IPS-11a (cell line): ENCODE results near the gene KDR.

Source experiments
- H3K4me3 ChIP-seq: one replicate; pipeline ENCODE4 v1.5.1; 2013; ENCODE audit warnings: low read depth, low read length, control low read depth

KDR gene

DNA sequence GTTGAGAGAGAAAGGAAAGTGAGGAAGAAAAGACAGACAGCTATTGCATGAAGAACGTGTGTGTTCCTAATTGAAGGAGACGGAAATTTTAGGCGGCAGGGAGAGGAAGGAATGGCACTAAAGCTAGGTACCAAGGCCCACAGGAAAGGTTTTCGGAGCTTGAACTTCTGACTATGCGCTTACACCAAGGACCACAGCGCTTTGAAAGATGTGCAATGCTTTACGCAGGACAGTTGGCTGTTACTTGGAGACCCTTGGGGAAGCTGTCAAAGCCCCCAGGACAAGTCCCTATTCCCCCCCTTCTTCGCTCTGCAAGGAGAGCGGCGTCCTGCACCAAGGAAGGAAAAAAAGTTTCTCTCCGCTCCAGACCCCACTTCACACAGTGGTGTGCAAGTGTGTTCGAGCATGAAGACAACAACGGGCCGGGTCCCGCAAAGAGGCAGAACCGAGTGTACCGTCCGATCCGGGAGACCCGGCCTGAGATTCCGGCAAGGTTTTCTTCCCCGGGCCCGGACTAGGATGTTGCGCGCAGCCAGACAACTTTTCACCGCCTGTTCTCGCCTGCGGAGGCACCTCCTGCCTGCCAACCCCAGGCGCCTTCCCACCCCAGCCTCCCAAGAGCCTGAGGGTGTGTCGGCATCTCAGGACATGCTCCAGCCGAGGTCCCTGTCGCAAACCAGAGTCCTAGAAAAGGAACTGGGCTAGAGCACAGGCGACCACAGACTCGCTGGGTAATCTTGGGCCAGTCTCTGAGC, 896 bp downstream of the KDR start:
- H3K4me3 ChIP-seq, result peak overlapping the region; percentile 77

DNA sequence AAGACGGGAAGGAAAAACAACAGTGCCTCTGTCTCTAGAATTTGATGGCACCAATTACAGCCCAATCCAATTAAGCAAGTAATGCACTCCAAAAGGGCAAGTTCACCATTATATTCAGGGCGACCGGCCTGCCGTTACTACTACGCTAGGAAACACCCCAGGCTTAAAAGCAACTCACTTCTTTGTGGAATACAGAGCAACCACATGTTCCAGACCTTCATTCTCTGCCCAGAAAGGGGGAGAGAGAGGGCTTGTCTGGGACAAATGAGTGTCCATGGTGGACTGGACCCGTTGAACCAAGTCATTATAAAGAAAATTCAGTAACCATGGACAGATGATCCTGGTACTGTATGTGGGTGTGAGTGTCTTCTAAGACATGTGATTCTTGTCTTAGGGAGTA, 1.6 kb downstream of the KDR start:
- peak overlapping the region; percentile 77 for H3K4me3 ChIP-seq

DNA sequence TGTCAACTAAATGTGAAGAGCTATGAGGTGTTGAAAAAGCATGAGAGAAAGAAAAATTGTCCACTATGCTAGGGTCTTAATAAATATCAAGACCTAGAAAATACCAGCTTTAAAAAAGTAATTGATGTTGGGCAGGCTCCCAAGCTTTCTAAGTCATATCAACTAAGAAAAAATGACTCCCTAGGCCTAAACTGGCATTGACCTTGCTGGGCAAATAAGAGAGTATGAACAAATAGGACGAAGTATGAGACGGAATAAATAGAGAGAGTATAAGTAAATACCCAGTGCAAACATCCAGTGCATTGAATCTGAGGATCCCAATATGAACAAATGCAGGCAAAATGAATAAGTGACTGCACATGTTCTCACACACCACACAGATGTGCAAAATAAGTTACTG, 3.2 kb downstream of the KDR start:
- no peak overlapping the region for H3K4me3 ChIP-seq

DNA sequence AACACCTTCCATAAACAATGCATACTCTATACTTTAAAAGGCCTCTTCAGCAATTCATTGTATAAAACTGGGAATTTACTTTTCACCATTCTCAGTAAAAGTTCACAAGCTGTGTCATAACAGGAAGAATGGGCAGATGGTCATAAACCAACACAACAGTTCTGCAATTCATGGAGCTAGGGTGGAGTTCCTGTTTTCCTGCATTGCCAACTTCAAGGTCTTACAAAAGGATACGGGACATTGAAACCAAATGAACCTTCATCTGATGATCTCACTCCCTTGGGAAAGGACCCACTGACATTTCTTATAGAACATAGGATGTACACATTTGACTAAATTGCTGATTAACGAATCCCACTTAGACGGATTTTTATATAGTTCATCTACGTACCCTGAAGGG, 4.1 kb downstream of the KDR start:
- H3K4me3 ChIP-seq, result no peak overlapping the region

DNA sequence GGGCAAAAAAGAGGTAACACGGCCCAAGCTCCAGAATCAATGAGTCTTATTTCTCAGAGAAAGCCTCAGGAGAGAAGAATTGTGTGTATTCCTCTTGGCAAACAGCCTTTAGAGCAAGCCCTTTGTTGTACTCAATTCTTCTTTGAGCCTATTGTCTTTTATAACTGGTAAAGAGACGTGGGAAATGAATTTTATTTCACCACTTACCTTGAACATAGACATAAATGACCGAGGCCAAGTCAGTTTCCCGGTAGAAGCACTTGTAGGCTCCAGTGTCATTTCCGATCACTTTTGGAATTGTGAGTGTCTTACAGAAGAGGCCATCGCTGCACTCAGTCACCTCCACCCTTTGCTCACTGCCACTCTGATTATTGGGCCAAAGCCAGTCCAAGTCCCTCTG, 7.0 kb downstream of the KDR start:
- H3K4me3 ChIP-seq, result no peak overlapping the region

DNA sequence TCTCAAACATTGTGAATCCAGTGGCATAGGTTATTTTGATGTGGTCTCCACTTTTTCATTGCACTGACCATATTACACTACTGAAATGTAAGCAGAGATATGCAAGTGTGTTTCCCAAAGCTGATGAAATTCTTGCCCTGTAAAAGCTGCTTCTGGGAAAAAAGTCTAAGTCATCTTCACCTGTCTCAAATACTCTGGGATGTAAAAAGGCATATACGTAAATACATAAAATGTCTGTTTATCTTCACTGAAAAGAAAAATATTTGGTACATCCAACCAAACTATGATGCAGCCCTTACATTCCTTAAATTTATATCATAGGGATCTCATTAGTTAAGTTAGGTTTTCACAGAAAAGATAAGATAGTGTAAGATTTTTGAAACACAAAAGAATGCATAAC, 7.9 kb downstream of the KDR start:
- H3K4me3 ChIP-seq, result no peak overlapping the region

DNA sequence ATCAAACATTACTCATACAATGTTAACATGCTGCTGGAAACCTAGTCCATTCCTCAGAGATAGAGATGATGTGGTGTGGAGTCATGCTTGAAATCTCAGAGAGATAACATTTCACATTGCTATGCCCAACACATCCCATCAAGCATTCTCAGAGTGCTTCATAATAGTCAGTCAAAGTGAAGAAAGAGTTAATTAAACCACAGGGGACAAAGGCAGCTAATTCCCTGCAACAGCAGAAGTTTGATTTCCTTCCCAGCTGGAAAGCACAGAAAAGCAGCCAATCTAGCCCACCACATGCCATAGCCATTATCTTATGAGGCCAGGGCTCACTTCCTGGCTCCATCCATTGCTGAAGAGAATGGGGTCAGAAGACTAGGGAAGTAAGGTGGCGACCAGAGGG, 8.9 kb downstream of the KDR start:
- no peak overlapping the region for H3K4me3 ChIP-seq

DNA sequence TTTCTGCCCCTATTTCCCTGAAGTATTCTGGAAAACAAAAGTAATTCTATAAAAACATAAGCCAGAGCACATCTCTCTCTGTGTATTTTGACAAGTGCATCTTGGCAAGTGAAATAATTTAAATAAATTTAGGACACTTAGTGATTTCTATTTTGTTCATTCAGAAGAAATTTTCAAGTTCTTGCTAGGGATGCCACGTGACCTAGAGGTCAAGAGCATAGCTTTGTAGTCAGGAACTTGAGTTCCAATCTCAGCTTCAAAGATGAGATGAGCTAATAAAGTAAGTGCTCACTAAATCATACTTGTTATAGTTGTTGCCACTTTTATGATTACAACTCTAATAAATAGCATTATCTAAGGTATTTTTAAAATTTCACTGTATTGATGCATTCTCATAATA, 13.8 kb downstream of the KDR start:
- H3K4me3 ChIP-seq, result no peak overlapping the region

DNA sequence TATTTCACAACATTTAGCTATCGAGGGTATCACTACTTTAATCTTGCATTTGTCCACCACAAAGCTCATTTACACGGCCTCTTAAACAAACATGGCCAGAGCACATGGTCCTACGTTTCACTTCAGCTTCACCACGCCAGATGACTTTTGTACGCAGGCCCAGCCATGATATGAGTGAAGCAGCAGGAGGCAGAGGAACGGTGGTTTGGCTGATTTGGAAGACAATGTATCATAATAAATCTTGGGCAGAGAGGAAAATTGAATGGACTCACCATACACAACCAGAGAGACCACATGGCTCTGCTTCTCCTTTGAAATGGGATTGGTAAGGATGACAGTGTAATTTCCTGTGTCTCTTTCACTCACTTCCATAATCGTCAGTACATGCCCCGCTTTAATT, 15.3 kb downstream of the KDR start:
- no peak overlapping the region for H3K4me3 ChIP-seq

DNA sequence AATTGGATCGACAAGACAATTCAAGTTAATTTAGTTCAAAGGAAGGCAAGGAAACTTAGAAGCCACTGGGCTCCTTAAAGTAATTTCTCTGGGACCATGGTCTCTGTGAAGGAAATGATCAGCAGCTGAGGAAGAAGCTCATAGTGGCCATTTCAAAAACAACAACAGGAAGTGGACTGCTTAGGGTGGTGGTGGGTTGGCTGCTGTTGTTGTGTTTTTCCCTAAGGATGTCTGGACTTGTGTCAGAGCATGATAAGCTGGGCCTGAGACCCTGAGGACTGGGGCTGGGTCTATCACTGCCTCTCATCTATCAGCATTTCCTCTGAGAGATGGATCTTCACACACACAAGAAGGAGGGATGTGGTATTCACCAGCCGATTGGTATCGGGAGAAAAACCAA, 18.3 kb downstream of the KDR start:
- no peak overlapping the region for H3K4me3 ChIP-seq

DNA sequence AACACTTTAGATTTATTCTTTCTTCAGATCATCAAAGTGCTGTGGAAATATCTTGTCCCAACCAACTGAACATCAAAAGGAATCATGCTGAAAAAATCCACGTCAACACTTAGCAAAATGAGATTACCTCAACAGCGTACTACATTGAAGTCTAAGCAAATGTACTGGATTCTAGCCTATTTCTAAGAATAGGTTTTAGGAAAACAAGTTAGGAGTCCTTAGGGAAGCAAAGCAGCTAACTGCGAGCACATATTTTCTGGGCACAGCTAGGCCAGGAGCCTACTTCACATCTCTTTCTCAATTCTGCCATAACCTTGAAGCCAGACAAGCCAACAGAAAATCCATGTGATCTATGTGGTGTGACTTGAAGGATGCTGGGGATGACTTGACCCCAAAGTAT, 22.2 kb downstream of the KDR start:
- H3K4me3 ChIP-seq, result no peak overlapping the region

DNA sequence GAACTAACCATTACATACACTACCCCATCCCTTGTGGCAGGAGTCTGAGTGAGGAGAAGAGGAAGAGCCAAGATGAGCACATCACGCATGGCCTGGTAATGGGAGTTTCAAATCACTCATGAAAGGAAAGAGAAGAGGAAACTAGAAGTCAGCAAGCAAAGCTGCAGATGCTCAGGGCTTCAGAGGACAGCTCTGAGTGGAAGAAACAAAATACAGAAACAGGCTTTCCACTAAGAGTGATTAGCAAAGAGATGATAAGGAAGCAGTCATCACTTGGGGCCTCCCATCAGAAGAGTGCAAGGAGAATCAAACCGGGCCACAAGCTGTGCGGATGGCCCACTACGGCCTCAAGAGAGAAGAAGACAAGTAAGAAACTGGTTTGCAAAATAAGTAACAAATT, 25.6 kb downstream of the KDR start:
- no peak overlapping the region for H3K4me3 ChIP-seq

DNA sequence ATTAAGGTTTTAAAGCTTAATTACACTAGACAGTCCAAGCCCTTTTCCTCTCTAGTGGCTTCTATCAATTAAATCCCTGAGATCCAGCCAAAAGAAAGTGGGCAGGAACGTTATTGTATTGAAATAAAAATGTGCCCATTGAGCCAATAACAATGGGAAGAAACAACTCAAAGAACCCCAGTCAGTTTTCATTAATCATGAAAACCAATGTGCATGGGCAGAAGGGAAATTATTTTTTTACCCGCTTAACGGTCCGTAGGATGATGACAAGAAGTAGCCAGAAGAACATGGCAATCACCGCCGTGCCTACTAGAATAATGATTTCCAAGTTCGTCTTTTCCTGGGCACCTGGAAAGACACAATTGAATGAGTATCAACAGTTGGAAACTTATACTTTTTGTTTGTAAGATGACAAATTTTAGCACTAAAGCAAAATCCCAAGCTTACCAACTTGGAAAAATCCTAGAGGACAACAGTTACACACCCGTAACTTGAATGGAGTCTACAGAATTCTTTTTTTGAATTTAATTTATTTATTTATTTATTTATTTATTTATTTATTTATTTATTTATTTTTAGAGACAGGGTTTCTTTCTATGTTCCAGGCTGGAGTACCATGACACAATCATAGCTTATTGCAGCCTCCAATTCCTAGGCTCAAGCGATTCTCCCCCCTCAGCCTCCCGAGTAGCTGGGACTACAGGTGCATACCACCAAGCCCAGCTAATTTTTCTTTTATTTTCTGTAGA, 26.8 kb downstream of the KDR start:
- no peak overlapping the region for H3K4me3 ChIP-seq

DNA sequence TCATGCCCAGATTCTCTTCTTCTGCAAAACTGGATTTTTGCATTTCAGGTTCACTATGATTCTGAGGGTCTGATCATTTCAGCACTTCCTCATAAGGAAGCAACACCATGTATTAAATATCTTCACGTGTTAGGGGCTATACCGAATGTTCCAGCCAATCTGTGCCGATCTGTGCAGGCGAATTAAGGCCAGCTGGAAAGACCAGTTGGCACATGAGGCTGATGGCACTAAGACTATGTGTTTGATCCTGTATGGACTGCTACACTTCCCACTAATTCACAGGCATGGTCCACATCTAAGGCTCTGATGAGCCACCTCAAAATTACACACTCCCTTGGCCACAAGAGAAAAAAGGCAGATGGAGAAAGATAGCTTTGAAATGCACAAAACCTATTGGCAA, 28.8 kb downstream of the KDR start:
- H3K4me3 ChIP-seq, result no peak overlapping the region

DNA sequence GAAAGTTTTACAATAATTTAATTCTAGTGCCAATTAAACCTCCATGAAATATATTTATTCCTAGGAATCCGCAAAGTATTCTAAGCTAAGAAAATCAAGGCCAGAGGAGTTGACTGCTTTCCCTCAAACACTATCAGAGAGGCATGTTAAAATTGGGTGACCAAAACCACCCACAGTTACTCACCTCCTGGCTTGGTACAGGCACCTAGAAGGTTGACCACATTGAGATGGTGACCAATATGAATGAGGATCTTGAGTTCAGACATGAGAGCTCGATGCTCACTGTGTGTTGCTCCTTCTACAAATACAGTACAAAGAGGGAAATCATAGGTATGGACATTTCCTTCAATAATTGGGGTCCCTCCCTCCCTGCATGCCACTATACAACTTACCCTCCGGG, 29.4 kb downstream of the KDR start:
- no peak overlapping the region for H3K4me3 ChIP-seq

DNA sequence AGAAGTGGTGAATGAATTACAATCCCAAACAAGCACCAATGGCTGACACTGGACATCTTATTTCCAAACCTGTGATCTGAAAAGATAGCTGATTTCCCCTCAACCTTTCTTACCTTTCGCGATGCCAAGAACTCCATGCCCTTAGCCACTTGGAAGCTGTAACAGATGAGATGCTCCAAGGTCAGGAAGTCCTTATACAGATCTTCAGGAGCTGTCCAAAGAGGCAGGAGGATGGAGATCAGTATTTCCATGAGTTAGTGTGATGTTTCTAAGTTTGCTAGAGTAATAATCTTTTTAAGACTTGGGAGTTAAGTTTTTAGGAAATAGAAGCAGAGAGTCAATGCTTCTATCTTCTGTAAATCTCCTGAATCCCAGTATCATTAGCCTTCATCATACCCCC, 32.9 kb downstream of the KDR start:
- no peak overlapping the region for H3K4me3 ChIP-seq

DNA sequence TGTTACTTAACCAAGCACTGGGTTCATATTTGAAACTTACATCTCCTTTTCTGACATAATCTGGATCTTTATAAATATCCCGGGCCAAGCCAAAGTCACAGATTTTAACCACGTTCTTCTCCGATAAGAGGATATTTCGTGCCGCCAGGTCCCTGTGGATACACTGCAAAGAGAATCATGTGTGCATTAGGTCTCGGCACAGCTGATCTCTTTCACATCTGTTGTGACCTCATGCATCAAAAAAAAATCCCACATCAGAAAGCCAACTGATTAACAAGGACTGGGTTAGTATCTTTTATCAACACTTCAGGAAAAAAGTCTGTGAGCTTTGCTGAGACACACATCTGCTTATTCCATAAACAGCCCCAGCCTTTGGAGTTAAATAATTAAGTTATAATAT, 35.5 kb downstream of the KDR start:
- no peak overlapping the region for H3K4me3 ChIP-seq

DNA sequence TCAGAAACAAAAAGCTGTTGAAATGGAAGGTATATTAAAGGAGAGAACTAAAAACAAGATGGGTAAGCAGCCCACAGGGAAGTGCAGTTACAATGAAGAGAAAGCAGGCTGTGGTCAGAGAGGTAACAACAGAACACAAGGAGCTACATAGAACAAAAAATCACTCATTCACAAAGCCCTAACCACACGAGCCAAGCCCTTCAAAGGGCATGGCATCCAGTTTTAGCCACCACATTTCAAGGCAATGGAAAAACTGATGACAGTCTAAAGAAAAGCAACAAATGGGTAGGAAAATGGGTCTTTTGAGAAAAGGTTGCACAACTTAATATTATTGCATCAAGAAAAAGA, 37.5 kb downstream of the KDR start:
- no peak overlapping the region for H3K4me3 ChIP-seq

DNA sequence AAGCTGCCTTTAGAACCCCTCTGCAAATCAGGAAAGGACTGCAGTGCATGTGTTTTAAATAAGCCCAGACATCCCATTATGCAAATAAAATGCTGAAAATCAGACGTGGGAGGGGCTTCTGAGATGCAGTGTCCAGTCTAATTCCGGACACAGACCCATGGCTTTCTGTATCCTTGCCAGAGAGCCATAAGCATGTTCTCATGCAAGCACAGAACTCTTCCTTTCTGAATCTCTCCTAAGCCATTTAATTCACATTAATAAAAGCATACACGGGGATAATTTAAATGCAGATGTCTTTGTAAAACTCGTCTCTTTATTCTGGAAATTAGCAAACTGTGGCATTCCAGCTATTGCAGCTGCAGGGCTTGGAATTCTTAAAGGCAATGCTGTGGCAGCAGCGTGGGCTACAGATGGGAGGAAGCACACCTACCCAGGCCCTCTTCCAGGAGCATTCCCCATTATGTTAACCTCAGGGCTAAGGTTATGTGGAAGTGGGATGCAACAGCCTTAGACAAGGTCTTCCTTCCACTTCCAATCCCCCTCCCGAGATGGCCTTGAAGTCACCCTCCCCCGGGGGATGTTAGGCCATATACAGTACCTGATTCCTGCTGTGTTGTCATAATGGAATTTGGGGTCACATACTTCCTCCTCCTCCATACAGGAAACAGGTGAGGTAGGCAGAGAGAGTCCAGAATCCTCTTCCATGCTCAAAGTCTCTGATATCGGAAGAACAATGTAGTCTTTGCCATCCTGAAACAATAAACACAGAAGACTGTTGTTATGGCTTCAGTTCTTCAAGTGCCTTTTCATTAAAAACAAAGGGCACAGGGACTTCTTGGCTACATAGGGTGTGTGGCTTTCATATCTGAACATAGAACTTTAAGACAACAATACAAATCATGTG, 38.1 kb downstream of the KDR start:
- no peak overlapping the region for H3K4me3 ChIP-seq

DNA sequence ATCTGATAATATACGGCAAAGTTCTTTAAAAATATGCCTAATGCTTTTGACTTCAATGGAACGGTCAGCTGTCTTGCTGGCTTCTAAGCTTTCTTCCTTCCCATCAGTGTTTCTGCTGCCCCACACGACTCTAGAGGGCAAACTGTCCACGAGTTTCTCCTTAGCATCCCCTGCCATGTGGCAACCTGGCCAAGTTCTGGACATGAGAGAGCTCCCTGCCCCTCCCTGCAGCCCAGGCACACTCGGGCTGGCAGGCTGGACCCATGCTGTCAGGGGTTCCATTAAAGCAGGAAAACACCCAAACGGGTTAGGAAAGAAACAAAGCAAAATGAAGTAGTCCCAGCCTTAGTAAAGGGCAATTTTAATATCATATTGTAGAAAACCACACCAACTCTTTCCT, 38.8 kb downstream of the KDR start:
- H3K4me3 ChIP-seq, result no peak overlapping the region

DNA sequence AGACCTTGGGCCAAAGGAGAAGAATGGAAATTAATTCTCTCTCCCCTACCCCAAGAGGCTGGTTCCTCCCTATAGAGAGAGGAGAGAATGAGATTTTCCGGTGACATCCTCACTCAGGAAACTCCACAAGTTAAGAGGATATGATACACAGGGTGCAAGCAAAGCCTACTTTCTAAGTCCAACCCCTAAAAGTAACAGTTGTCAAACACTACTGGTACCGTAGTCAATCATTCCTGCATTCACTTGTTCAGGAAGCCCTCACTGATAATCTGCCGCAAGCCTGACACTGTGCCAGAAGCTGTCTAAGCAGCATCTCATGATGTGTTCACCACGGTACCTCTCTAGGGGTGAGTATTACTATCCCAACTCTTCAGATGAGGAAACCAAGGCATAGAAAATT, 41.7 kb downstream of the KDR start:
- H3K4me3 ChIP-seq, result no peak overlapping the region

DNA sequence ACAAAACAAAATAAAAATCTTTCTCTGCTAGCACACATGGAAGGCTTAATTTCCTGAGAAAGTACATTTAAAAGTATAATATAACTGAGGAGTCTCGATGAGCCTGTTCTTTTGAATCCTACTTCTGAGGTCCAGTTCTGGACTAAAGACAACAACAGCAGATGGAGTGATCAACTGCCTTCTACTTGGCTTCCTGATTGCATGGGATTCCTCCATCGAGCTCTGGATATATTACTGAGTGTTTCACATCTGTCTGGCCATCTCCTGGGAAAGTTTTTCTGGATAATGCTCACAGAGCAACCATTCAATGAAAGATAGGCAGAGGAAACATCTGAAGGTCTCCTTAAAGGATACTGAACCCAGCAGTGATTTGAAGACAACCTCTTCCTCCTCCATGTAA, 42.6 kb downstream of the KDR start:
- no peak overlapping the region for H3K4me3 ChIP-seq
